ENCODE data around the gene DUSP2. TPM values are rescaled to one million over a fixed set of nuclear protein-coding genes. Genes with fewer than 3 reads are reported as not detected.

DUSP2 gene
- total RNA-seq, 1 experiment from 2014 or later, result 4.9 TPM

DNA sequence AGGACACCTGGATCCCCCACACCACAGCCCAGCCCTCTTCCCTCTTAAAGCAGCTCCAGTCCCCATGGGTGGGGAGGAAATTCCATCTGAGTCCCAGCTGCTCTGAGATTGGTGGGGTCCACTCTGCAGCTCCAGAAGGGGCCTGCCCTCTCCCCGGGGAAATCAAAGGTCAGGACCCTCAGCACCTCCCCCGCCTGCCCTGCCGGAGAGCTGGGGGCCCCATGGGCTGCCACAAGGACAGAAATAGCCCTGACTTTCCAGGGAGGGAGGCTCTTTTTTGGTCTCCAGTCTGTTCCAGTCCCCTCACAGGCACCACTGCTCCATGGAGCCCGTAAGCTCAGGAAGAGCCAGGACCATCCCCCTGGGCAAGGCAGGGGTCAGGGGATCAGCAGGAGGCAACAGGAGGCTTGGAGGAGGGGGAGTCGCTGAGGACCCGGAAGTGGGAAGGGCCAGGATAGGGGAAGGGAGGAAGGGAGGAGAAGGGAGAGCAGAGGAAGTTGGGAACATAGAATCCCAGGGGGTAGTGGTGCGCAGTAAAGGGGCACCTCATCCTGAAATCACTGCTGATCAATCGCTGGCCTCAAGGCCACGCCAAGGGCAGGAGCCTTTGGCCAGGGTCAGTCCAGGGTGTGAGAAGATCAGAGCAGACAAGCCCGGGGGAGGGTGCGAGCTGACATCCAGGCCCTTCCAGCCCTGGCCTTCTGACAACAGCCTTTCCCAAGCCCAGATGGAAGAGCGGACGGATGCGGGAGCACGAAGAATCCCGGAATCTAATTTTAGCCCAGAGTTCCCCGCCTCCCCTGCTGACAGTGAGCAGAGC is 36.5 kb downstream of the DUSP2 start:
- BruUV-seq (replicated peaks), result no TSS peak
- H3K9me3 ChIP-seq (ENCODE audit: control insufficient read depth, insufficient read depth, low read depth, low read length), result no peaks in the 10 kb centered on the region
- TF ChIP-seq SIN3A (IDR thresholded peaks at IDR 0.05; ENCODE audit: borderline replicate concordance, insufficient read depth, low read depth, low read length) (no peak), POLR2AphosphoS5 (IDR thresholded peaks at IDR 0.05; ENCODE audit: low read depth, low read length) (no peak), TCF7L2 (IDR thresholded peaks at IDR 0.05; ENCODE audit: low read depth, low read length) (no peak)
- TF ChIP-seq, protein P1, sequence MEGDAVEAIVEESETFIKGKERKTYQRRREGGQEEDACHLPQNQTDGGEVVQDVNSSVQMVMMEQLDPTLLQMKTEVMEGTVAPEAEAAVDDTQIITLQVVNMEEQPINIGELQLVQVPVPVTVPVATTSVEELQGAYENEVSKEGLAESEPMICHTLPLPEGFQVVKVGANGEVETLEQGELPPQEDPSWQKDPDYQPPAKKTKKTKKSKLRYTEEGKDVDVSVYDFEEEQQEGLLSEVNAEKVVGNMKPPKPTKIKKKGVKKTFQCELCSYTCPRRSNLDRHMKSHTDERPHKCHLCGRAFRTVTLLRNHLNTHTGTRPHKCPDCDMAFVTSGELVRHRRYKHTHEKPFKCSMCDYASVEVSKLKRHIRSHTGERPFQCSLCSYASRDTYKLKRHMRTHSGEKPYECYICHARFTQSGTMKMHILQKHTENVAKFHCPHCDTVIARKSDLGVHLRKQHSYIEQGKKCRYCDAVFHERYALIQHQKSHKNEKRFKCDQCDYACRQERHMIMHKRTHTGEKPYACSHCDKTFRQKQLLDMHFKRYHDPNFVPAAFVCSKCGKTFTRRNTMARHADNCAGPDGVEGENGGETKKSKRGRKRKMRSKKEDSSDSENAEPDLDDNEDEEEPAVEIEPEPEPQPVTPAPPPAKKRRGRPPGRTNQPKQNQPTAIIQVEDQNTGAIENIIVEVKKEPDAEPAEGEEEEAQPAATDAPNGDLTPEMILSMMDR (IDR thresholded peaks at IDR 0.05), result no peak
- TF ChIP-seq, protein P2, sequence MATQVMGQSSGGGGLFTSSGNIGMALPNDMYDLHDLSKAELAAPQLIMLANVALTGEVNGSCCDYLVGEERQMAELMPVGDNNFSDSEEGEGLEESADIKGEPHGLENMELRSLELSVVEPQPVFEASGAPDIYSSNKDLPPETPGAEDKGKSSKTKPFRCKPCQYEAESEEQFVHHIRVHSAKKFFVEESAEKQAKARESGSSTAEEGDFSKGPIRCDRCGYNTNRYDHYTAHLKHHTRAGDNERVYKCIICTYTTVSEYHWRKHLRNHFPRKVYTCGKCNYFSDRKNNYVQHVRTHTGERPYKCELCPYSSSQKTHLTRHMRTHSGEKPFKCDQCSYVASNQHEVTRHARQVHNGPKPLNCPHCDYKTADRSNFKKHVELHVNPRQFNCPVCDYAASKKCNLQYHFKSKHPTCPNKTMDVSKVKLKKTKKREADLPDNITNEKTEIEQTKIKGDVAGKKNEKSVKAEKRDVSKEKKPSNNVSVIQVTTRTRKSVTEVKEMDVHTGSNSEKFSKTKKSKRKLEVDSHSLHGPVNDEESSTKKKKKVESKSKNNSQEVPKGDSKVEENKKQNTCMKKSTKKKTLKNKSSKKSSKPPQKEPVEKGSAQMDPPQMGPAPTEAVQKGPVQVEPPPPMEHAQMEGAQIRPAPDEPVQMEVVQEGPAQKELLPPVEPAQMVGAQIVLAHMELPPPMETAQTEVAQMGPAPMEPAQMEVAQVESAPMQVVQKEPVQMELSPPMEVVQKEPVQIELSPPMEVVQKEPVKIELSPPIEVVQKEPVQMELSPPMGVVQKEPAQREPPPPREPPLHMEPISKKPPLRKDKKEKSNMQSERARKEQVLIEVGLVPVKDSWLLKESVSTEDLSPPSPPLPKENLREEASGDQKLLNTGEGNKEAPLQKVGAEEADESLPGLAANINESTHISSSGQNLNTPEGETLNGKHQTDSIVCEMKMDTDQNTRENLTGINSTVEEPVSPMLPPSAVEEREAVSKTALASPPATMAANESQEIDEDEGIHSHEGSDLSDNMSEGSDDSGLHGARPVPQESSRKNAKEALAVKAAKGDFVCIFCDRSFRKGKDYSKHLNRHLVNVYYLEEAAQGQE (IDR thresholded peaks at IDR 0.05; ENCODE audit: insufficient read depth in 1 of 2, low read depth in 2 of 2, low read length in 1 of 2), result no peak
- in situ Hi-C loops (cut with HindIII; ENCODE audit: low pct_unique_long_range_greater_than_20kb, low sequenced_read_pairs), result no loop called here
- H3K36me3 ChIP-seq (ENCODE audit: control insufficient read depth, insufficient read depth, low read length), result no peaks in the 10 kb centered on the region
- intact Hi-C loops (cut with micrococcal nuclease; ENCODE audit: unreplicated experiment), result no loop called here
- H3K27ac ChIP-seq (ENCODE audit: low read length), result no peak overlapping the region
- ATAC-seq (no peak), DNase-seq (ENCODE audit: low read depth, low spot score) (no peak)
- POLR2A ChIA-PET, result no interaction called here
- H3K4me1 ChIP-seq (ENCODE audit: control insufficient read depth, insufficient read depth, low read length), result 0 out of 2 replicates have a peak, but pooled peaks cover 3% of the 10 kb centered on the region
- CTCF ChIA-PET, result no interaction called here
- no peak overlapping the region for H3K4me3 ChIP-seq (ENCODE audit: low read depth in 2 of 2, low read length in 2 of 2)
- H3K27me3 ChIP-seq (ENCODE audit: control insufficient read depth, insufficient read depth, low read length), result no peaks in the 10 kb centered on the region

DNA sequence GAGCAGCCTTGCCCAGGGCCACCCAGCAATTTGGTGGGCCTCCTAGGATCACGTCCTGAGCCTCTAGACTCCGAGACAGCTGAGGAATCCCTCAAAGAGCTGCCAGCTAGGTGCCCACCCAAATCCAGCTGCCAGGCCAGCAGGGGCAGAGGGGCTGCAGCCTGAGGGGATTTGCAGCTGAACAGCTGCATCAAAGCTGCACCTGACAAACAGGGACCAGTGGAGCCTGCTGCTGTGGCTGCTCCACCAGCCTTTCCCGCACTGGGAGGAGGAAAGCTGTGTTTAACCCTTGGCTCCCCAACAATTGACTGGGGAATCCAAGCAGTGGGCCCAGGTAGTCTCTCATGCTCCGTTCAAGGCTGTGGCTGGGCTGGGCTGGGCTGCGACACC is 37.1 kb downstream of the DUSP2 start:
- in situ Hi-C loops (cut with HindIII; ENCODE audit: low pct_unique_long_range_greater_than_20kb, low sequenced_read_pairs) (no loop called here), intact Hi-C loops (cut with micrococcal nuclease; ENCODE audit: unreplicated experiment) (no loop called here)
- ChIA-PET CTCF (no interaction called here), POLR2A (no interaction called here)
- BruUV-seq (replicated peaks), result no TSS peak
- no peak for DNase-seq (ENCODE audit: low read depth, low spot score)
- no peak for ATAC-seq
- no peaks in the 10 kb centered on the region for H3K36me3 ChIP-seq (ENCODE audit: control insufficient read depth, insufficient read depth, low read length)
- no peaks in the 10 kb centered on the region for H3K9me3 ChIP-seq (ENCODE audit: control insufficient read depth, insufficient read depth, low read depth, low read length)
- H3K4me3 ChIP-seq (ENCODE audit: low read depth in 2 of 2, low read length in 2 of 2), result no peak overlapping the region
- H3K27me3 ChIP-seq (ENCODE audit: control insufficient read depth, insufficient read depth, low read length), result no peaks in the 10 kb centered on the region
- no peak overlapping the region for H3K27ac ChIP-seq (ENCODE audit: low read length)
- TF ChIP-seq, protein P1 (IDR thresholded peaks at IDR 0.05), result no peak
- TF ChIP-seq, protein P2 (IDR thresholded peaks at IDR 0.05; ENCODE audit: insufficient read depth in 1 of 2, low read depth in 2 of 2, low read length in 1 of 2), result no peak
- TF ChIP-seq TCF7L2 (IDR thresholded peaks at IDR 0.05; ENCODE audit: low read depth, low read length) (no peak), SIN3A (IDR thresholded peaks at IDR 0.05; ENCODE audit: borderline replicate concordance, insufficient read depth, low read depth, low read length) (no peak), POLR2AphosphoS5 (IDR thresholded peaks at IDR 0.05; ENCODE audit: low read depth, low read length) (no peak)
- H3K4me1 ChIP-seq (ENCODE audit: control insufficient read depth, insufficient read depth, low read length), result 0 out of 2 replicates have a peak, but pooled peaks cover 3% of the 10 kb centered on the region

Data from Panc1 (cell line).